ENCODE measurements around the gene TMC6. TPM values are rescaled to one million over a fixed set of nuclear protein-coding genes. Genes with fewer than 3 reads are reported as not detected.

The TMC6 gene, protein sequence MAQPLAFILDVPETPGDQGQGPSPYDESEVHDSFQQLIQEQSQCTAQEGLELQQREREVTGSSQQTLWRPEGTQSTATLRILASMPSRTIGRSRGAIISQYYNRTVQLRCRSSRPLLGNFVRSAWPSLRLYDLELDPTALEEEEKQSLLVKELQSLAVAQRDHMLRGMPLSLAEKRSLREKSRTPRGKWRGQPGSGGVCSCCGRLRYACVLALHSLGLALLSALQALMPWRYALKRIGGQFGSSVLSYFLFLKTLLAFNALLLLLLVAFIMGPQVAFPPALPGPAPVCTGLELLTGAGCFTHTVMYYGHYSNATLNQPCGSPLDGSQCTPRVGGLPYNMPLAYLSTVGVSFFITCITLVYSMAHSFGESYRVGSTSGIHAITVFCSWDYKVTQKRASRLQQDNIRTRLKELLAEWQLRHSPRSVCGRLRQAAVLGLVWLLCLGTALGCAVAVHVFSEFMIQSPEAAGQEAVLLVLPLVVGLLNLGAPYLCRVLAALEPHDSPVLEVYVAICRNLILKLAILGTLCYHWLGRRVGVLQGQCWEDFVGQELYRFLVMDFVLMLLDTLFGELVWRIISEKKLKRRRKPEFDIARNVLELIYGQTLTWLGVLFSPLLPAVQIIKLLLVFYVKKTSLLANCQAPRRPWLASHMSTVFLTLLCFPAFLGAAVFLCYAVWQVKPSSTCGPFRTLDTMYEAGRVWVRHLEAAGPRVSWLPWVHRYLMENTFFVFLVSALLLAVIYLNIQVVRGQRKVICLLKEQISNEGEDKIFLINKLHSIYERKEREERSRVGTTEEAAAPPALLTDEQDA
- 85.5 to 96.8 TPM (median 86.4 TPM) in 3 replicates for total RNA-seq

DNA sequence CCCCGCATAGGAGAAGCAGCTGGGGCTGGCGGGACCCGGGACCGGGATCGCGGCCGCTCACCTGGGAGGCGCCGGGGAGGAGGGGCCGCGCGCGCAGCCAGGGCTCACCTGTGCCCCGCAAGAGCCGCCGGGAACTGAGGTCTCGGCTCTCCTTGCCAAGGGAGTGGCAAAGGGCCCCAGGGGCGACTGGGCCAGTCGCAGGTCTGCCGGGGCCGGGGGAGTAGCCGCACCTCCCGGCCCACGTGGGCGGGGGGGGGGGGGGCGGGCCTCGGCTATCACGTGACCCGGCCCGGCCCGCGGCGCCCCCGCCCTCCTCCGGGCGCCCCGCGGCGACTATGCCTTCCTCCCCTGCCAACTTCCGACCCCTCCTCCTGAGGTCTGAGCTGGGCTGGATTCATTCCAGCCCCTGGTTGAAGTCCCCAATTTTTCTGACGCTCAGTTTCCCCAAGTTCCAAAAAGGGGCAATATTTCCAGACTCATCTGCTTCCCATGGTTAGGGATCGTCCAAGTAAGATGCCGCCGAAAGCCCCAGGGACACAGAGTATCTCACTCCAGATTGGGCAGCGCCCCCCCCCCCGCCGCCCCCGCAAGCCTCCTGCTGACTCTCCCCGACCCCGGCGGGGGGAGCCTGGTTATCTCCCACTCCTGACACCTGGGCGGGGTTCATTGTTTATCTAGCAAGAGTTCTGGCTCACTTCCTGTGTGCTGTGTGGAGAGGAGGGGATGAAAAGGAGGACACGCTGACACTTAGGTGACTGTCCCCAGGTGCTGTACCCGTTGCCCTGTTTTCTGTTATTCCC is at the start of gene TMC6:
Gene TMC6, minus strand, starts transcription at position 205 of the 800 bp plus-strand sequence. CDS start 1,923 bp downstream, outside the sequence.
- peaks cover 7% of the 10 kb centered on the region for H3K27me3 Mint-ChIP-seq (ENCODE audit: low read depth)
- H3K4me1 Mint-ChIP-seq, result peaks cover 27% of the 10 kb centered on the region
- TF ChIP-seq, protein P1, sequence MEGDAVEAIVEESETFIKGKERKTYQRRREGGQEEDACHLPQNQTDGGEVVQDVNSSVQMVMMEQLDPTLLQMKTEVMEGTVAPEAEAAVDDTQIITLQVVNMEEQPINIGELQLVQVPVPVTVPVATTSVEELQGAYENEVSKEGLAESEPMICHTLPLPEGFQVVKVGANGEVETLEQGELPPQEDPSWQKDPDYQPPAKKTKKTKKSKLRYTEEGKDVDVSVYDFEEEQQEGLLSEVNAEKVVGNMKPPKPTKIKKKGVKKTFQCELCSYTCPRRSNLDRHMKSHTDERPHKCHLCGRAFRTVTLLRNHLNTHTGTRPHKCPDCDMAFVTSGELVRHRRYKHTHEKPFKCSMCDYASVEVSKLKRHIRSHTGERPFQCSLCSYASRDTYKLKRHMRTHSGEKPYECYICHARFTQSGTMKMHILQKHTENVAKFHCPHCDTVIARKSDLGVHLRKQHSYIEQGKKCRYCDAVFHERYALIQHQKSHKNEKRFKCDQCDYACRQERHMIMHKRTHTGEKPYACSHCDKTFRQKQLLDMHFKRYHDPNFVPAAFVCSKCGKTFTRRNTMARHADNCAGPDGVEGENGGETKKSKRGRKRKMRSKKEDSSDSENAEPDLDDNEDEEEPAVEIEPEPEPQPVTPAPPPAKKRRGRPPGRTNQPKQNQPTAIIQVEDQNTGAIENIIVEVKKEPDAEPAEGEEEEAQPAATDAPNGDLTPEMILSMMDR (IDR thresholded peaks at IDR 0.05; ENCODE audit: unreplicated experiment), result no peak
- peak within 1 kb of the TSS; percentile 94 for H3K27ac Mint-ChIP-seq
- no peaks in the 10 kb centered on the region for H3K36me3 Mint-ChIP-seq
- no peaks in the 10 kb centered on the region for H3K9me3 Mint-ChIP-seq
- peak within 1 kb of the TSS; percentile 89 for H3K4me3 Mint-ChIP-seq
- peak in 1 of 2 experiments; percentile 70 for DNase-seq (ENCODE audit: low spot score in 2 of 2, unreplicated experiment in 2 of 2)

DNA sequence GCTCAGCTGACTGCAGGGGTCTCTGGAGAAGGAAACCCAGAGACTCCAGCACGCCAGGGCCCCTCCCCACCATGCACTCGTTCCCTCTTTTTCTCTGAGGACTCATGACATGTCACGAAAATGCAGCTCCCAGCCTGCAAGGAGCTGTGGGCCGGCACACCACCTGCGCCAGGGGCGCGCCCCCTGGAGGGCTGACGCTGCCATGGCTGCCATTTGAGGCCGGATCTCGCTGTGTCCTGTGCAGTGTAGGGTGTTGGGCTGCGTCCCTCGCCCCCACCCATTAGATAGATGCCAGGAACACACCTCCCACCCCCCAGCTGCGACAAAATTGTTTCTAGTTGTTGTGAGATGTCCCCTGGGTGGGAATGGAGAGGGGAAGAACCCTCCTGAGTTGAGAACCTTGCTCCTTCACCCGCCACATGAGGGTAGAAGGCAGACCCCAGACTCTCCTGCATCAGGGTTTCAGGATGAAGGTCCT is 48.0 kb upstream of the TMC6 start:
- peak; percentile 54 to 87 for DNase-seq (ENCODE audit: low spot score in 2 of 2, unreplicated experiment in 2 of 2)
- Mint-ChIP-seq H3K4me3 (no peak overlapping the region), H3K4me1 (peaks cover 15% of the 10 kb centered on the region), H3K27me3 (ENCODE audit: low read depth) (no peaks in the 10 kb centered on the region), H3K36me3 (peaks cover 24% of the 10 kb centered on the region), H3K9me3 (no peaks in the 10 kb centered on the region), H3K27ac (no peak overlapping the region)
- TF ChIP-seq, protein P1 (IDR thresholded peaks at IDR 0.05; ENCODE audit: unreplicated experiment), result peak; percentile 93

DNA sequence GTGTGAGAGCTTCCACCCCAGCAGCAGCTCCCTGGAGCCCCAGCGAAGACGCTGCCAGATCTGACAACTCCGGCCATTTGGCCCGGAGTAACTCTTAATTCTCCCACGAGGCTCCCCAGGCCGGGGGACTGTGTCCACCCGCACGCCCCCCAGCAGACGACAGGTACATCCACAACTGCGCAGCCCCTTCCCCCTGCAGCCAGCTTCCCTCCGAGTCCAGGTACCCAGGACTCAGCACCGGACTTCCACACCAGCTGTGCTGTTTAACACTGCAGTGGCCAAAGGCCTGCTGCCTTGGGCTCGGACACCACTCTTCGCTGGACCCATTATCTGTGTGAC is 47.1 kb upstream of the TMC6 start:
- Mint-ChIP-seq H3K9me3 (no peaks in the 10 kb centered on the region), H3K27me3 (ENCODE audit: low read depth) (no peaks in the 10 kb centered on the region), H3K36me3 (peaks cover 20% of the 10 kb centered on the region), H3K4me3 (no peak overlapping the region), H3K4me1 (peaks cover 15% of the 10 kb centered on the region), H3K27ac (no peak overlapping the region)
- TF ChIP-seq, protein P1 (IDR thresholded peaks at IDR 0.05; ENCODE audit: unreplicated experiment), result no peak
- no peak for DNase-seq (ENCODE audit: low spot score in 2 of 2, unreplicated experiment in 2 of 2)

DNA sequence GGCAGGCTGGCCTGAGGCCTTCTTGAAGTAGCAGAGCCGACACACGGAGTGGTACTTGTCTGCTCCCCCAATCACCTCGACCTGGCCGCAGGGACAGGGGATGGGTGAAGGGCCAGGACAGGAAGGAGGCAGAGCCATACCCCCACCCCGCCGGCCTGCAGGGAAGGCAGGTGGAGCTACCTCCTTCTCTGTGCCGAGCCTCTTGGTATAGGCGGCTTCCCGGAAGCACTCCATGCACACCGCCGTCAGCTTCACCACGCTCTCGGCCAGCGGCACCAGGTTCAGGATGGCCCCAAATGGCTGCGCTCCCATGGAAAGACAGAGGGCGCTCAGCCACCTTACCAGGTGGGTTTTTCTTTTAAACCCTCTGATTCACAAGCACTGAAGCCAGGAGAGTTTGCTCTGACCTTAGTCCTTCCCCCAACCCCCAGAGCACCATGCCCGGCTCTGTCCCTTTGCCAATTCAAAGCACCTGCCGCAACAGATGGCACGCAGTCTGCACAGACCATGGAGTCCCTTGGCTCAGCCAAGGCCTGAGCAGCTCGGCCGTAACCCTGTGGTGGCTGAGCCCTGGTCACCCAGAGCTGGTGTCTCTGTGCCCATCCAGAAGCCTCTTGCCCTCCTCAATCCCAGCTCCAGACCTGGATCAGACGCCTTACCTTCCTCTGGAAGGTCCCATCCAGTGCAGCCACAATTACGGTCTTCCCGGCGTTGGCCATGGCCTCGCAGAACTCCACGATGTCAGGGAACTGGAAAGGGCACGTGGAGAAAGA is 46.5 kb upstream of the TMC6 start:
- H3K9me3 Mint-ChIP-seq, result no peaks in the 10 kb centered on the region
- no peak overlapping the region for H3K4me3 Mint-ChIP-seq
- H3K36me3 Mint-ChIP-seq, result peaks cover 17% of the 10 kb centered on the region
- H3K4me1 Mint-ChIP-seq, result peaks cover 15% of the 10 kb centered on the region
- no peak overlapping the region for H3K27ac Mint-ChIP-seq
- TF ChIP-seq, protein P1 (IDR thresholded peaks at IDR 0.05; ENCODE audit: unreplicated experiment), result no peak
- DNase-seq (ENCODE audit: low spot score in 2 of 2, unreplicated experiment in 2 of 2), result no peak
- no peaks in the 10 kb centered on the region for H3K27me3 Mint-ChIP-seq (ENCODE audit: low read depth)

Data from mesothelial cell of epicardium (in vitro differentiated cells).